HG02885 (cell line): ENCODE measurements around the gene TMEM238L.

Experiments
- ATAC-seq: cut with Tn5 transposase; IDR thresholded peaks from one replicate; pipeline ENCODE4 v1.9.1; 2021; ENCODE audit warnings: mild to moderate bottlenecking; ENCODE audit not compliant: unreplicated experiment, poor library complexity

The TMEM238L gene

GRCh38 chr17:10777131-10777807, 26.6 kb downstream of the TMEM238L start:
- no peak for ATAC-seq

GRCh38 chr17:10776381-10776780, 27.5 kb downstream of the TMEM238L start:
- no peak for ATAC-seq

- no peak for ATAC-seq
These were observed 28.1 kb downstream of the TMEM238L start for GRCh38 chr17:10775740-10776356.

GRCh38 chr17:10775058-10775457, 28.8 kb downstream of the TMEM238L start:
- no peak for ATAC-seq

- ATAC-seq = no peak
These were observed 30.5 kb downstream of the TMEM238L start for GRCh38 chr17:10773391-10773790.

GRCh38 chr17:10772425-10773380, 31.2 kb downstream of the TMEM238L start:
- no peak for ATAC-seq

- no peak for ATAC-seq
These were observed 32.8 kb downstream of the TMEM238L start for GRCh38 chr17:10771148-10771547.

GRCh38 chr17:10769840-10770239, 34.1 kb downstream of the TMEM238L start:
- no peak for ATAC-seq

GRCh38 chr17:10768750-10769251, 35.1 kb downstream of the TMEM238L start:
- no peak for ATAC-seq

GRCh38 chr17:10767232-10767631, 36.7 kb downstream of the TMEM238L start:
- ATAC-seq = no peak

GRCh38 chr17:10762037-10762436, 41.9 kb downstream of the TMEM238L start:
- ATAC-seq = no peak

- ATAC-seq = no peak
These were observed 42.6 kb downstream of the TMEM238L start for GRCh38 chr17:10761281-10761680.

- no peak for ATAC-seq
These were observed 45.8 kb downstream of the TMEM238L start for GRCh38 chr17:10758062-10758461.

- ATAC-seq = no peak
These were observed 46.3 kb downstream of the TMEM238L start for GRCh38 chr17:10757647-10758046.

- no peak for ATAC-seq
These were observed 46.8 kb downstream of the TMEM238L start for GRCh38 chr17:10757067-10757466.

GRCh38 chr17:10756619-10757018, 47.3 kb downstream of the TMEM238L start:
- no peak for ATAC-seq

GRCh38 chr17:10756185-10756584, 47.7 kb downstream of the TMEM238L start:
- ATAC-seq = no peak

GRCh38 chr17:10755592-10756127, 48.2 kb downstream of the TMEM238L start:
- ATAC-seq = no peak

GRCh38 chr17:10754861-10755591, 48.9 kb downstream of the TMEM238L start:
- ATAC-seq = no peak

GRCh38 chr17:10754109-10754508, 49.8 kb downstream of the TMEM238L start:
- no peak for ATAC-seq
